HL-60 (cell line): ENCODE measurements around the gene SOX15.

Experiments used
- DNase-seq, 2 experiments: peaks; one replicate each; pipeline ENCODE4 v3.0.0-alpha.2; 2010 to 2020; ENCODE audit warnings: low read depth in 1 of 2, low spot score in 1 of 2
- H3K27ac ChIP-seq: fragments of 250-450 bp; sonication (Bioruptor Pico); replicated peaks from 2 replicates; pipeline ENCODE4 v1.5.1; 2020; ENCODE audit warnings: mild to moderate bottlenecking, moderate library complexity
- H3K27me3 ChIP-seq: fragments of 250-450 bp; sonication (Bioruptor Pico); 2 replicates; pipeline ENCODE4 v1.5.1; 2021; ENCODE audit warnings: mild to moderate bottlenecking, moderate library complexity; ENCODE audit not compliant: insufficient read depth, poor library complexity, severe bottlenecking
- H3K4me3 ChIP-seq: replicated peaks from 2 replicates; pipeline ENCODE4 v1.5.1; 2011; ENCODE audit warnings: mild to moderate bottlenecking, control low read depth, low read length; ENCODE audit not compliant: insufficient read depth
- GABPA ChIP-seq: IDR thresholded peaks from 2 replicates; pipeline ENCODE4 v1.6.1; 2012; ENCODE audit warnings: low read depth
- POLR2AphosphoS5 ChIP-seq: IDR thresholded peaks from 2 replicates; pipeline ENCODE4 v1.6.1; 2012; ENCODE audit warnings: low read depth
- REST ChIP-seq: IDR thresholded peaks from 2 replicates; pipeline ENCODE4 v1.6.1; 2012; ENCODE audit warnings: low read depth; ENCODE audit not compliant: insufficient replicate concordance
- SPI1 ChIP-seq: IDR thresholded peaks from 2 replicates; pipeline ENCODE4 v1.6.1; 2012; ENCODE audit warnings: low read depth, mild to moderate bottlenecking, borderline replicate concordance
- TF ChIP-seq, protein P1 (sequence below): IDR thresholded peaks from one replicate; pipeline ENCODE4 v1.5.1; 2011; ENCODE audit warnings: low read length, control low read depth, inconsistent platforms; ENCODE audit not compliant: insufficient read depth

The SOX15 gene

DNA sequence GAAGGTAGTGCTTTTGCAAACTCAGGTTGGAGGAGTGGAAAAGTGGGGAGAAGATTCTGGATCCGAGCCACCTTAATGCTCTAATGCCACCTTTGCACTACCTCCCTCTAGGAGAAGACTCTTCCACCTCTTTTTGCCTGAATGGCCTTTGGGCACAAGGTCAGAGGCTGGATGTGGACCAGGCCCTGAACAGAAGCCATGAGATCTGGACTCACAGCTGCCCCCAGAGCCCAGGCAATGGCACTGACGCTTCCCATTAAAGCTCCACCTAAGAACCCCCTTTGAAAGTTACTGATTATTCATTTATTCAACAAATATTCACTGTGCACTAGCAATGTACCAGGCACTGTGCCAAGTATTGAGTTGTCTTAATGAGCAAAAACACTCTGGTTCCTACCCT, 43.2 kb upstream of the SOX15 start:
- TF ChIP-seq SPI1 (no peak), GABPA (no peak), REST (no peak), POLR2AphosphoS5 (no peak)
- TF ChIP-seq, protein P1, sequence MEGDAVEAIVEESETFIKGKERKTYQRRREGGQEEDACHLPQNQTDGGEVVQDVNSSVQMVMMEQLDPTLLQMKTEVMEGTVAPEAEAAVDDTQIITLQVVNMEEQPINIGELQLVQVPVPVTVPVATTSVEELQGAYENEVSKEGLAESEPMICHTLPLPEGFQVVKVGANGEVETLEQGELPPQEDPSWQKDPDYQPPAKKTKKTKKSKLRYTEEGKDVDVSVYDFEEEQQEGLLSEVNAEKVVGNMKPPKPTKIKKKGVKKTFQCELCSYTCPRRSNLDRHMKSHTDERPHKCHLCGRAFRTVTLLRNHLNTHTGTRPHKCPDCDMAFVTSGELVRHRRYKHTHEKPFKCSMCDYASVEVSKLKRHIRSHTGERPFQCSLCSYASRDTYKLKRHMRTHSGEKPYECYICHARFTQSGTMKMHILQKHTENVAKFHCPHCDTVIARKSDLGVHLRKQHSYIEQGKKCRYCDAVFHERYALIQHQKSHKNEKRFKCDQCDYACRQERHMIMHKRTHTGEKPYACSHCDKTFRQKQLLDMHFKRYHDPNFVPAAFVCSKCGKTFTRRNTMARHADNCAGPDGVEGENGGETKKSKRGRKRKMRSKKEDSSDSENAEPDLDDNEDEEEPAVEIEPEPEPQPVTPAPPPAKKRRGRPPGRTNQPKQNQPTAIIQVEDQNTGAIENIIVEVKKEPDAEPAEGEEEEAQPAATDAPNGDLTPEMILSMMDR: no peak
- Histone ChIP-seq H3K27ac (no peak overlapping the region), H3K4me3 (no peak overlapping the region), H3K27me3 (no peaks in the 10 kb centered on the region)
- no peak for DNase-seq

DNA sequence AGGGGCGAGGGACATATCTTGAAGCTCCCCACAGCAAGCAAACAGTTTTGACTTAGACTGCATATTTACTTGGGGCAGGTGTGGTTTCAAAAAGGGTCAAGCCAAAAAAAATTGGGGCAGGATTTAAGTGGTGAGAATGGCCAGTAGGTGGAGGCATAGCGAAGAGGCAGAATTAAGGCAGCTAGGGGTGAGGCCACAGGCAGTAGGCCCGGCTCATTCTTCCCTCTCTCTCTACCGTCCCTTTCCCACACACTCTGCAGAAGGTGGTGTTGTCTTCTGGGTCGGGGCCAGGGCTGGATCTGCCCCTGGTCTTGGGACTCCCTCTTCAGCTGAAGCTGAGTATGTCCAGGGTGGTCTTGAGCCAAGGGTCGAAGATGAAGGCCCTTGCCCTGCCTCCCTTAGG, 42.6 kb upstream of the SOX15 start:
- Histone ChIP-seq H3K4me3 (no peak overlapping the region), H3K27me3 (no peaks in the 10 kb centered on the region), H3K27ac (no peak overlapping the region)
- no peak for DNase-seq
- TF ChIP-seq SPI1 (no peak), GABPA (no peak), REST (no peak), POLR2AphosphoS5 (no peak)
- TF ChIP-seq, protein P1: no peak

GRCh38 chr17:7631398-7632380, 41.8 kb upstream of the SOX15 start:
- Histone ChIP-seq H3K4me3 (no peak overlapping the region), H3K27me3 (no peaks in the 10 kb centered on the region), H3K27ac (no peak overlapping the region)
- TF ChIP-seq POLR2AphosphoS5 (no peak), SPI1 (no peak), REST (no peak), GABPA (no peak)
- TF ChIP-seq, protein P1: no peak
- DNase-seq: no peak
